DND-41 (cell line): ENCODE measurements around the gene PIKFYVE.
"Not testable (repeated sequence)": the region's sequence is repeated elsewhere in the genome, so short reads cannot be mapped to it uniquely, and the experiment has no call there.

ENCODE experiments used
- ATAC-seq: fragments of 200-7000 bp; cut with Tn5 transposase; 3 replicates; pipeline ENCODE4 v1.9.1; 2021; ENCODE audit warnings: low read depth; ENCODE audit not compliant: insufficient read depth
- DNase-seq: peaks from one replicate; pipeline ENCODE4 v3.0.0-alpha.2; 2020
- H2AFZ ChIP-seq: 2 replicates; pipeline ENCODE4 v1.6.0; 2012; ENCODE audit warnings: low read depth, low read length
- H3K27ac ChIP-seq: 2 replicates; pipeline ENCODE4 v1.5.1; 2012; ENCODE audit warnings: low read length, inconsistent platforms
- H3K27me3 ChIP-seq: fragments of 200-600 bp; sonication (generic); 2 replicates; pipeline ENCODE4 v1.6.0; 2012; ENCODE audit warnings: low read length, mild to moderate bottlenecking, inconsistent platforms; ENCODE audit not compliant: insufficient read depth, poor library complexity
- H3K36me3 ChIP-seq: 2 replicates; pipeline ENCODE4 v1.5.1; 2012; ENCODE audit warnings: low read length, inconsistent platforms; ENCODE audit not compliant: insufficient read depth
- H3K4me1 ChIP-seq: 2 replicates; pipeline ENCODE4 v1.5.1; 2012; ENCODE audit warnings: mild to moderate bottlenecking, low read length; ENCODE audit not compliant: insufficient read depth
- H3K4me2 ChIP-seq: 2 replicates; pipeline ENCODE4 v1.6.0; 2012; ENCODE audit warnings: mild to moderate bottlenecking, moderate library complexity, low read length, inconsistent platforms; ENCODE audit not compliant: insufficient read depth
- H3K4me3 ChIP-seq, 2 experiments: fragments of 200-600 bp in 1 of 2; shearing (Covaris generic) in 1 of 2; 2 replicates each; pipeline ENCODE4 v1.5.1; 2012 to 2016; ENCODE audit warnings: inconsistent platforms in 2 of 2, low read length in 2 of 2, mild to moderate bottlenecking in 2 of 2, low read depth in 1 of 2, moderate library complexity in 1 of 2
- H3K79me2 ChIP-seq: 2 replicates; pipeline ENCODE4 v1.6.0; 2012; ENCODE audit warnings: low read length, inconsistent platforms; ENCODE audit not compliant: insufficient read depth
- H3K9ac ChIP-seq: 2 replicates; pipeline ENCODE4 v1.6.0; 2012; ENCODE audit warnings: low read depth, mild to moderate bottlenecking, inconsistent platforms, low read length, moderate library complexity
- H3K9me3 ChIP-seq: 2 replicates; pipeline ENCODE4 v1.5.1; 2012; ENCODE audit warnings: low read length, moderate library complexity, mild to moderate bottlenecking, inconsistent platforms; ENCODE audit not compliant: insufficient read depth, severe bottlenecking
- H4K20me1 ChIP-seq: 2 replicates; pipeline ENCODE4 v1.6.0; 2012; ENCODE audit warnings: low read length; ENCODE audit not compliant: insufficient read depth
- EZH2 ChIP-seq: IDR thresholded peaks from 3 replicates; pipeline ENCODE4 v1.6.1; 2012; ENCODE audit warnings: borderline replicate concordance, low read depth, mild to moderate bottlenecking, moderate library complexity, low read length, inconsistent platforms; ENCODE audit not compliant: severe bottlenecking
- TF ChIP-seq, protein P1 (sequence below): IDR thresholded peaks from 2 replicates; pipeline ENCODE4 v1.5.1; 2012; ENCODE audit warnings: borderline replicate concordance, low read length, moderate library complexity, mild to moderate bottlenecking; ENCODE audit not compliant: poor library complexity, severe bottlenecking; ENCODE audit errors: extremely low read depth

Gene PIKFYVE

DNA sequence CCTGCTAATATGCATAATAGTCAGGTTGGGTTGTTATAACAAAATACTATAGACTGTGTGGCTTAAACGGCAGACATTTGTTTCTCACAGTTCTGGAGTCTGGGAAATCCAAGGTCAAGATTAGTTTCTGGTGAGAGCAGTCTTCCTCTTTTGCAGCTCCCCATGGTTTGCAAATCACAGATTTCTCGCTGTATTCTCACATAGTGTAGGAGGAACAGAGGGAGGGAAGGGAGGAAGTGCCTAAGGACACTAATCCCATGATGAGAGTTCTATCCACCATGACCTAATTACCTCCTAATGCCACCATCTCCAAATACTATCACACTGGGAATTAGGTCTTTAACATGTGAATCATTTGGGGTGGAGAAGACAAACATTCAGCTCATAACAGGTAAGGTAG, 120.5 kb downstream of the PIKFYVE start:
- Histone ChIP-seq H3K79me2 (no peaks in the 10 kb centered on the region), H2AFZ (no peak overlapping the region), H3K27me3 (peaks cover 5% of the 10 kb centered on the region), H4K20me1 (no peaks in the 10 kb centered on the region), H3K4me1 (no peaks in the 10 kb centered on the region), H3K4me2 (no peak overlapping the region), H3K27ac (no peak overlapping the region), H3K36me3 (no peaks in the 10 kb centered on the region), H3K4me3 (no peak overlapping the region), H3K9ac (no peak overlapping the region), H3K9me3 (no peaks in the 10 kb centered on the region)
- TF ChIP-seq, protein P1, sequence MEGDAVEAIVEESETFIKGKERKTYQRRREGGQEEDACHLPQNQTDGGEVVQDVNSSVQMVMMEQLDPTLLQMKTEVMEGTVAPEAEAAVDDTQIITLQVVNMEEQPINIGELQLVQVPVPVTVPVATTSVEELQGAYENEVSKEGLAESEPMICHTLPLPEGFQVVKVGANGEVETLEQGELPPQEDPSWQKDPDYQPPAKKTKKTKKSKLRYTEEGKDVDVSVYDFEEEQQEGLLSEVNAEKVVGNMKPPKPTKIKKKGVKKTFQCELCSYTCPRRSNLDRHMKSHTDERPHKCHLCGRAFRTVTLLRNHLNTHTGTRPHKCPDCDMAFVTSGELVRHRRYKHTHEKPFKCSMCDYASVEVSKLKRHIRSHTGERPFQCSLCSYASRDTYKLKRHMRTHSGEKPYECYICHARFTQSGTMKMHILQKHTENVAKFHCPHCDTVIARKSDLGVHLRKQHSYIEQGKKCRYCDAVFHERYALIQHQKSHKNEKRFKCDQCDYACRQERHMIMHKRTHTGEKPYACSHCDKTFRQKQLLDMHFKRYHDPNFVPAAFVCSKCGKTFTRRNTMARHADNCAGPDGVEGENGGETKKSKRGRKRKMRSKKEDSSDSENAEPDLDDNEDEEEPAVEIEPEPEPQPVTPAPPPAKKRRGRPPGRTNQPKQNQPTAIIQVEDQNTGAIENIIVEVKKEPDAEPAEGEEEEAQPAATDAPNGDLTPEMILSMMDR = no peak
- no peak for TF ChIP-seq EZH2
- DNase-seq = no peak
- no peak for ATAC-seq

DNA sequence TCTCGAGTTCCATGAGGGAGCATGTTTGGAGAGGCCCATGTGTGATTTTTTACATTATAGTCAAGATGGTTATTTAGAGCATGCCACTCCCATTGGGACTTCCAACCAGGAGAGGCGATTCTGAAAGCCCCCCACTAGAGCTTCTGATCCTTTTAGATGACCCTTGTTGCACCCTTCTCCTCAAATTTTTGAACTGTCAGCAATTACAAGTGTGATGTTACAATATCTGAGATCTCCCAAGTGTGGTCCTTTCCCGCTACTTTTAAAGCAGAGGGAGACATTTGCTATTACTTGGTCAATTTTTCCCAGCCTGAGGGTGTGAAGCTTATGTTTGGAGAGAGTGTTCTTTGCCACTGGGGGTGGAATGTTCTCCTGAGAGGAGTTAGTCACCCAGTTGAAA, 123.9 kb downstream of the PIKFYVE start:
- no peak overlapping the region for H3K4me2 ChIP-seq
- H3K9ac ChIP-seq = no peak overlapping the region
- ATAC-seq (no peak), DNase-seq (no peak)
- no peaks in the 10 kb centered on the region for H3K79me2 ChIP-seq
- no peak overlapping the region for H2AFZ ChIP-seq
- H3K9me3 ChIP-seq = peaks cover 10% of the 10 kb centered on the region
- TF ChIP-seq, protein P1 = no peak
- TF ChIP-seq EZH2 = no peak
- H3K36me3 ChIP-seq = no peaks in the 10 kb centered on the region
- H3K27me3 ChIP-seq = no peaks in the 10 kb centered on the region
- no peaks in the 10 kb centered on the region for H4K20me1 ChIP-seq
- no peak overlapping the region for H3K4me3 ChIP-seq
- no peaks in the 10 kb centered on the region for H3K4me1 ChIP-seq
- no peak overlapping the region for H3K27ac ChIP-seq

DNA sequence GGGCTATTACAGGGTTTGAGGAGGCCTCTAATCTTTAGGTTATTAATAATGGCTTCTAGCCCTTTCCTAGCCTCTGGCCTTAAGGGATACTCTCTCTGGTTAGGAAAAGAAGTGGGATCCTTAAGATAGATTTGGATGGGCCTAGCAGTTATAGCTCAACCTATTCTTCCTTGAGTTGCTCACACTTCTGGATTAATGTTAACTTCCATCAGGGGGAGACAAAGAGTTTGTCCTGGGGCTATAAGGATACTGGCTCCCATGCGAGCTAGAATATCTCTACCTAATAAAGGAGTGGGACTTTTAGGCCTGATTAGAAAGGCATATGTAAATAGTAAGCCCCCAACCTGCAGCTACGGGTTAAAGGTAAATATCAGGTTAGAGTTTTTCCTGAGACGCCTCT, 126.2 kb downstream of the PIKFYVE start:
- no peak for ATAC-seq

DNA sequence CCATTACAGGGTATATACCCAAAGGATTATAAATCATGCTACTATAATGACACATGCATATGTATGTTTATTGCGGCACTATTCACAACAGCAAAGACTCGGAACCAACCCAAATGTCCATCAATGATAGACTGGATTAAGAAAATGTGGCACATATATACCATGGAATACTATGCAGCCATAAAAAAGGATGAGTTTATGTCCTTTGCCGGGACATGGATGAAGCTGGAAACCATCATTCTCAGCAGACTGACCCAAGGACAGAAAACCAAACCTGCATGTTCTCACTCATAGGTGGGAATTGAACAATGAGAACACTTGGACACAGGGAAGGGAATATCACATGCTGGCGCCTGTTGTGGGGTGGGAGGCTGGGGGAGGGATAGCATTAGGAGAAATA, 130.7 kb downstream of the PIKFYVE start:
- H3K79me2 ChIP-seq, H3K27me3 ChIP-seq, H3K4me3 ChIP-seq, DNase-seq, H3K9ac ChIP-seq, H3K4me1 ChIP-seq, ATAC-seq, H3K4me2 ChIP-seq, H3K36me3 ChIP-seq, H4K20me1 ChIP-seq, H3K9me3 ChIP-seq, H3K27ac ChIP-seq, H2AFZ ChIP-seq: not testable (repeated sequence)

More for the DNA sequence above, 126.2 kb downstream of the PIKFYVE start:
- H3K9me3 ChIP-seq = peaks cover 10% of the 10 kb centered on the region
- no peaks in the 10 kb centered on the region for H3K27me3 ChIP-seq
- H3K36me3 ChIP-seq = no peaks in the 10 kb centered on the region
- no peak for TF ChIP-seq EZH2
- TF ChIP-seq, protein P1 = peak; percentile 14
- no peak overlapping the region for H3K9ac ChIP-seq
- no peak overlapping the region for H3K4me2 ChIP-seq
- no peak overlapping the region for H2AFZ ChIP-seq
- no peak for DNase-seq
- no peak overlapping the region for H3K27ac ChIP-seq
- H3K4me3 ChIP-seq = no peak overlapping the region
- no peaks in the 10 kb centered on the region for H3K4me1 ChIP-seq
- no peaks in the 10 kb centered on the region for H3K79me2 ChIP-seq
- no peaks in the 10 kb centered on the region for H4K20me1 ChIP-seq
